HepG2 (cell line): ENCODE data around the gene TEAD1. TPM values are rescaled to one million over a fixed set of nuclear protein-coding genes. Genes with fewer than 3 reads are reported as not detected.

Experiments
- ARNTL ChIP-seq: sonication (generic); formaldehyde crosslinking; IDR thresholded peaks from 2 replicates; pipeline ENCODE4 v1.4.0; 2020; ENCODE audit warnings: mild to moderate bottlenecking, missing genetic modification reagents
- CEBPB ChIP-seq: IDR thresholded peaks from 2 replicates; pipeline ENCODE4 v1.6.1; 2011; ENCODE audit warnings: low read depth, low read length, improper control_type of control experiment, borderline replicate concordance
- DNMT3B ChIP-seq: conservative IDR thresholded peaks from 2 replicates; pipeline ENCODE4 v1.6.1; 2016; ENCODE audit warnings: missing biosample characterization, control low read depth
- EZH2 ChIP-seq: conservative IDR thresholded peaks from 2 replicates; pipeline ENCODE4 v1.6.1; 2012; ENCODE audit warnings: mild to moderate bottlenecking, low read depth, low read length, moderate library complexity
- FOXM1 ChIP-seq: sonication (generic); formaldehyde crosslinking; IDR thresholded peaks from 2 replicates; pipeline ENCODE4 v1.5.0; 2020; ENCODE audit warnings: missing genetic modification reagents
- HDAC2 ChIP-seq: sonication (generic); formaldehyde crosslinking; IDR thresholded peaks from 2 replicates; pipeline ENCODE4 v1.4.0; 2020; ENCODE audit warnings: missing genetic modification reagents
- KAT8 ChIP-seq: IDR thresholded peaks from 2 replicates; pipeline ENCODE4 v1.6.1; 2016; ENCODE audit warnings: missing genetic modification reagents, missing compliant biosample characterization
- KMT2A ChIP-seq: sonication (generic); formaldehyde crosslinking; IDR thresholded peaks from 2 replicates; pipeline ENCODE4 v1.4.0; 2020; ENCODE audit warnings: missing genetic modification reagents
- MAFK ChIP-seq, 2 experiments: IDR thresholded peaks in 1 of 2; conservative IDR thresholded peaks in 1 of 2; 2 replicates each; pipeline ENCODE4 v1.6.1; 2011; ENCODE audit warnings: improper control_type of control experiment in 2 of 2, low read length in 2 of 2
- MYPOP ChIP-seq: sonication (generic); formaldehyde crosslinking; IDR thresholded peaks from 2 replicates; pipeline ENCODE4 v1.8.1; 2023; ENCODE audit warnings: mild to moderate bottlenecking, moderate library complexity, missing genetic modification reagents
- RCOR2 ChIP-seq: IDR thresholded peaks from 2 replicates; pipeline ENCODE4 v1.6.1; 2016; ENCODE audit warnings: missing biosample characterization, missing genetic modification reagents
- REL ChIP-seq: sonication (generic); formaldehyde crosslinking; conservative IDR thresholded peaks from 2 replicates; pipeline ENCODE4 v1.8.0; 2022; ENCODE audit warnings: mild to moderate bottlenecking, missing genetic modification reagents, moderate library complexity
- SMAD9 ChIP-seq: sonication (generic); formaldehyde crosslinking; IDR thresholded peaks from 2 replicates; pipeline ENCODE4 v1.5.1; 2020; ENCODE audit warnings: mild to moderate bottlenecking, missing genetic modification reagents
- TRIM24 ChIP-seq: sonication (generic); formaldehyde crosslinking; IDR thresholded peaks from 2 replicates; pipeline ENCODE4 v1.8.0; 2022; ENCODE audit warnings: mild to moderate bottlenecking, missing genetic modification reagents
- ZBTB3 ChIP-seq: sonication (generic); formaldehyde crosslinking; IDR thresholded peaks from 2 replicates; pipeline ENCODE4 v1.4.0; 2020; ENCODE audit warnings: low read depth, mild to moderate bottlenecking, moderate library complexity, missing genetic modification reagents, borderline replicate concordance
- ZFYVE20 ChIP-seq: sonication (generic); formaldehyde crosslinking; IDR thresholded peaks from 2 replicates; pipeline ENCODE4 v1.8.0; 2023; ENCODE audit warnings: low read depth, mild to moderate bottlenecking, moderate library complexity, missing genetic modification reagents, borderline replicate concordance
- ZNF256 ChIP-seq: sonication (generic); formaldehyde crosslinking; conservative IDR thresholded peaks from 2 replicates; pipeline ENCODE4 v1.4.0; 2020; ENCODE audit warnings: missing genetic modification reagents
- ZNF292 ChIP-seq: sonication (generic); formaldehyde crosslinking; IDR thresholded peaks from 2 replicates; pipeline ENCODE4 v1.8.1; 2022; ENCODE audit warnings: mild to moderate bottlenecking, low read depth, missing genetic modification reagents, borderline replicate concordance
- ZNF343 ChIP-seq: sonication (generic); formaldehyde crosslinking; IDR thresholded peaks from 2 replicates; pipeline ENCODE4 v1.4.0; 2020; ENCODE audit warnings: mild to moderate bottlenecking, missing genetic modification reagents
- ZNF644 ChIP-seq: IDR thresholded peaks from 2 replicates; pipeline ENCODE4 v1.6.1; 2016; ENCODE audit warnings: low read depth
- ZZZ3 ChIP-seq: sonication (generic); formaldehyde crosslinking; IDR thresholded peaks from 2 replicates; pipeline ENCODE4 v1.4.0; 2020; ENCODE audit warnings: missing genetic modification reagents, mild to moderate bottlenecking, borderline replicate concordance
- polyA plus RNA-seq, 8 experiments: library from polyadenylated mRNA; depleted of rRNA in 3 of 8; stranded (reverse) in 7 of 8; unstranded in 1 of 8; fragments of >200 nt; fragmentation: Illumina TruSeq in 4 of 8; extraction: Trizol in 4 of 8; gene quantifications; 2 replicates each; pipeline versions ENCODE4 v1.2.1 to v1.2.3, GENCODE V29; 2011 to 2016; ENCODE audit warnings: low read depth in 4 of 8, missing spikeins in 1 of 8, mixed read lengths in 1 of 8; ENCODE audit not compliant: insufficient read depth in 1 of 8
- total RNA-seq, 5 experiments: library from RNA; depleted of rRNA; stranded (reverse); fragments of >200 nt; fragmentation: Illumina TruSeq; extraction: Trizol; gene quantifications; 2 replicates each; pipeline ENCODE4 v1.2.3, GENCODE V29; 2016; ENCODE audit warnings: low read depth in 1 of 5
- TF ChIP-seq, protein P1 (sequence below): IDR thresholded peaks from 2 replicates; pipeline ENCODE4 v1.4.0; 2020; ENCODE audit warnings: mild to moderate bottlenecking, missing genetic modification reagents
- TF ChIP-seq, protein P2 (sequence below): sonication (generic); formaldehyde crosslinking; IDR thresholded peaks from 2 replicates; pipeline ENCODE4 v1.4.0; 2020; ENCODE audit warnings: missing genetic modification reagents

The TEAD1 gene
- total and polyA plus RNA-seq, 2 of the 13 experiments (the other 11 are each of a cell fraction or from before 2014, with no cell fraction given) = 20.1 to 30.5 TPM

DNA sequence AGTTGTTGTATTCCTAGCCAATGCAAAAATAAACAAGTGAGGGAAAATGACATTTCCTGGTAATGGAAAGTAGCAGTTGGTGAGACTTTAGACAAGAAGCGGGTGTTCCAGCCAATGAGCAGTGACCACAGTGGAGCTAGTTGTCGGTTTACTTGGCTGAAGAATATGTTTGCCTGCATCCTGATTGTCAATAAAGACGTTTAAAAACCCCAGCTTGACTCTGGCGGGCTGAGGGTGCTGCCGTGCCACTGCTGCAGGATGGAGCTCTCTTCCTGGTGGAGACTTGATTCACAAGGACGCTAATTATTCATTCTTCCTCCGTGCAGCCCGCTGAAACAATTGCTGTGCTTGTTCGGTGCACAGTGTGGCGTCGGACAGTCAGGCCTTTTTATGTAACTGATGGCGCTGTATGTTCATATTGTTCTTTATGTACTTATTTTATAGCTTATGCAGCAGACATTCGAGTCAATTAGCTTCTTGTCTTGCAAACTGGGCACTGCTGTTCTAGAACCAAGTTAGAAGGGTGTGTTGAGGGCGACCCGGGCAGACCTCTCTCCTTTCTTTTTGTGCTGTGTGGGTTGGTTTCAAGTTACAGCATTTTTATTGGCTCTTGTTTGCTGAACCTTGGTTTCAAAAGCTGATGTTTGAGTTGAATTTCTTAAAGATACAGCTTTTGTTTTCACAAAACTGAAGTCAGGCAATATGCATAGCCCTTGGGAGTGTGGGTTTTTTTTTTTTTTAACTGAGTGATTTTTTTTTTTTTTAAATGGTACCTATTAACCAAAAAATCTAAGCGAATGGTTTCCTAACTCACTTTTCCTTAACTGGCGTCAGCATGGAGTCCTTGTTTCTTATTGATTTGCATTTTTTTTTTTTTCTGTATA is 153.9 kb downstream of the TEAD1 start (continued):
- TF ChIP-seq TRIM24 (CRISPR knock-in tag) = no peak
- no peak for TF ChIP-seq RCOR2 (CRISPR knock-in tag)
- no peak for TF ChIP-seq DNMT3B (CRISPR knock-in tag)
- TF ChIP-seq HDAC2 = no peak
- TF ChIP-seq ZFYVE20 (CRISPR knock-in tag) = no peak
- TF ChIP-seq ZNF256 (CRISPR knock-in tag) = no peak
- no peak for TF ChIP-seq EZH2
- TF ChIP-seq CEBPB = no peak
- TF ChIP-seq ZNF343 (CRISPR knock-in tag) = no peak
- TF ChIP-seq ZNF292 (CRISPR knock-in tag) = peak; percentile 66
- TF ChIP-seq ARNTL (CRISPR knock-in tag) = no peak
- TF ChIP-seq ZNF644 (CRISPR knock-in tag) = peak; percentile 6; the same call in 1 of the 2 replicates
- TF ChIP-seq MYPOP (CRISPR knock-in tag) = 0 out of 2 replicates have a peak, but pooled peaks have one; percentile 21
- no peak for TF ChIP-seq ZZZ3 (CRISPR knock-in tag)
- TF ChIP-seq, protein P1, sequence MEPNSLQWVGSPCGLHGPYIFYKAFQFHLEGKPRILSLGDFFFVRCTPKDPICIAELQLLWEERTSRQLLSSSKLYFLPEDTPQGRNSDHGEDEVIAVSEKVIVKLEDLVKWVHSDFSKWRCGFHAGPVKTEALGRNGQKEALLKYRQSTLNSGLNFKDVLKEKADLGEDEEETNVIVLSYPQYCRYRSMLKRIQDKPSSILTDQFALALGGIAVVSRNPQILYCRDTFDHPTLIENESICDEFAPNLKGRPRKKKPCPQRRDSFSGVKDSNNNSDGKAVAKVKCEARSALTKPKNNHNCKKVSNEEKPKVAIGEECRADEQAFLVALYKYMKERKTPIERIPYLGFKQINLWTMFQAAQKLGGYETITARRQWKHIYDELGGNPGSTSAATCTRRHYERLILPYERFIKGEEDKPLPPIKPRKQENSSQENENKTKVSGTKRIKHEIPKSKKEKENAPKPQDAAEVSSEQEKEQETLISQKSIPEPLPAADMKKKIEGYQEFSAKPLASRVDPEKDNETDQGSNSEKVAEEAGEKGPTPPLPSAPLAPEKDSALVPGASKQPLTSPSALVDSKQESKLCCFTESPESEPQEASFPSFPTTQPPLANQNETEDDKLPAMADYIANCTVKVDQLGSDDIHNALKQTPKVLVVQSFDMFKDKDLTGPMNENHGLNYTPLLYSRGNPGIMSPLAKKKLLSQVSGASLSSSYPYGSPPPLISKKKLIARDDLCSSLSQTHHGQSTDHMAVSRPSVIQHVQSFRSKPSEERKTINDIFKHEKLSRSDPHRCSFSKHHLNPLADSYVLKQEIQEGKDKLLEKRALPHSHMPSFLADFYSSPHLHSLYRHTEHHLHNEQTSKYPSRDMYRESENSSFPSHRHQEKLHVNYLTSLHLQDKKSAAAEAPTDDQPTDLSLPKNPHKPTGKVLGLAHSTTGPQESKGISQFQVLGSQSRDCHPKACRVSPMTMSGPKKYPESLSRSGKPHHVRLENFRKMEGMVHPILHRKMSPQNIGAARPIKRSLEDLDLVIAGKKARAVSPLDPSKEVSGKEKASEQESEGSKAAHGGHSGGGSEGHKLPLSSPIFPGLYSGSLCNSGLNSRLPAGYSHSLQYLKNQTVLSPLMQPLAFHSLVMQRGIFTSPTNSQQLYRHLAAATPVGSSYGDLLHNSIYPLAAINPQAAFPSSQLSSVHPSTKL (CRISPR knock-in tag) = peak; percentile 32; the same call in 1 of the 2 replicates
- TF ChIP-seq MAFK (conservative IDR thresholded peaks at IDR 0.05 in 1 of 2, IDR thresholded peaks at IDR 0.05 in 1 of 2; ENCODE audit: low read length in 2 of 2) = no peak
- 0 out of 2 replicates have a peak, but pooled peaks have one; percentile 33 for TF ChIP-seq KAT8 (CRISPR knock-in tag)
- TF ChIP-seq REL (CRISPR knock-in tag) = no peak
- TF ChIP-seq, protein P2, sequence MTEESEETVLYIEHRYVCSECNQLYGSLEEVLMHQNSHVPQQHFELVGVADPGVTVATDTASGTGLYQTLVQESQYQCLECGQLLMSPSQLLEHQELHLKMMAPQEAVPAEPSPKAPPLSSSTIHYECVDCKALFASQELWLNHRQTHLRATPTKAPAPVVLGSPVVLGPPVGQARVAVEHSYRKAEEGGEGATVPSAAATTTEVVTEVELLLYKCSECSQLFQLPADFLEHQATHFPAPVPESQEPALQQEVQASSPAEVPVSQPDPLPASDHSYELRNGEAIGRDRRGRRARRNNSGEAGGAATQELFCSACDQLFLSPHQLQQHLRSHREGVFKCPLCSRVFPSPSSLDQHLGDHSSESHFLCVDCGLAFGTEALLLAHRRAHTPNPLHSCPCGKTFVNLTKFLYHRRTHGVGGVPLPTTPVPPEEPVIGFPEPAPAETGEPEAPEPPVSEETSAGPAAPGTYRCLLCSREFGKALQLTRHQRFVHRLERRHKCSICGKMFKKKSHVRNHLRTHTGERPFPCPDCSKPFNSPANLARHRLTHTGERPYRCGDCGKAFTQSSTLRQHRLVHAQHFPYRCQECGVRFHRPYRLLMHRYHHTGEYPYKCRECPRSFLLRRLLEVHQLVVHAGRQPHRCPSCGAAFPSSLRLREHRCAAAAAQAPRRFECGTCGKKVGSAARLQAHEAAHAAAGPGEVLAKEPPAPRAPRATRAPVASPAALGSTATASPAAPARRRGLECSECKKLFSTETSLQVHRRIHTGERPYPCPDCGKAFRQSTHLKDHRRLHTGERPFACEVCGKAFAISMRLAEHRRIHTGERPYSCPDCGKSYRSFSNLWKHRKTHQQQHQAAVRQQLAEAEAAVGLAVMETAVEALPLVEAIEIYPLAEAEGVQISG (CRISPR knock-in tag) = no peak
- TF ChIP-seq FOXM1 = no peak
- 0 out of 2 replicates have a peak, but pooled peaks have one; percentile 18 for TF ChIP-seq KMT2A
- no peak for TF ChIP-seq ZBTB3 (CRISPR knock-in tag)
- TF ChIP-seq SMAD9 (CRISPR knock-in tag) = no peak
